Measurements from ENCODE around the gene AKT3.
"Not testable (repeated sequence)": the region's sequence is repeated elsewhere in the genome, so short reads cannot be mapped to it uniquely, and the experiment has no call there.

AKT3 gene

GRCh38 chr1:243783714-243784113, 66.3 kb downstream of the AKT3 start:
- no peak for DNase-seq (ENCODE audit: low spot score)

- not testable (repeated sequence) for DNase-seq (ENCODE audit: low spot score)
Measured at GRCh38 chr1:243772361-243773050, 77.5 kb downstream of the AKT3 start.

- DNase-seq (ENCODE audit: low spot score): no peak
Measured at GRCh38 chr1:243770860-243771259, 79.2 kb downstream of the AKT3 start.

GRCh38 chr1:243765676-243766075, 84.4 kb downstream of the AKT3 start:
- DNase-seq (ENCODE audit: low spot score): no peak

GRCh38 chr1:243763806-243764205, 86.2 kb downstream of the AKT3 start:
- no peak for DNase-seq (ENCODE audit: low spot score)

- DNase-seq (ENCODE audit: low spot score): no peak
Measured at GRCh38 chr1:243758647-243759046, 91.4 kb downstream of the AKT3 start.

- no peak for DNase-seq (ENCODE audit: low spot score)
Measured at GRCh38 chr1:243756529-243756928, 93.5 kb downstream of the AKT3 start.

- no peak for DNase-seq (ENCODE audit: low spot score)
Measured at GRCh38 chr1:243754348-243754747, 95.7 kb downstream of the AKT3 start.

- DNase-seq (ENCODE audit: low spot score): no peak
Measured at GRCh38 chr1:243751506-243751905, 98.5 kb downstream of the AKT3 start.

- peak; percentile 70 for DNase-seq (ENCODE audit: low spot score)
Measured at GRCh38 chr1:243748706-243749283, 101.2 kb downstream of the AKT3 start.

- no peak for DNase-seq (ENCODE audit: low spot score)
Measured at GRCh38 chr1:243748227-243748626, 101.8 kb downstream of the AKT3 start.

- no peak for DNase-seq (ENCODE audit: low spot score)
Measured at GRCh38 chr1:243746751-243747150, 103.3 kb downstream of the AKT3 start.

- DNase-seq (ENCODE audit: low spot score): no peak
Measured at GRCh38 chr1:243745356-243745755, 104.7 kb downstream of the AKT3 start.

GRCh38 chr1:243742819-243743218, 107.2 kb downstream of the AKT3 start:
- no peak for DNase-seq (ENCODE audit: low spot score)

GRCh38 chr1:243740255-243740999, 109.6 kb downstream of the AKT3 start:
- DNase-seq (ENCODE audit: low spot score): no peak

GRCh38 chr1:243739335-243740003, 110.6 kb downstream of the AKT3 start:
- no peak for DNase-seq (ENCODE audit: low spot score)

- no peak for DNase-seq (ENCODE audit: low spot score)
Measured at GRCh38 chr1:243738020-243738419, 112.0 kb downstream of the AKT3 start.

- peak; percentile 40 for DNase-seq (ENCODE audit: low spot score)
Measured at GRCh38 chr1:243735457-243735856, 114.6 kb downstream of the AKT3 start.

GRCh38 chr1:243734308-243734695, 115.7 kb downstream of the AKT3 start:
- DNase-seq (ENCODE audit: low spot score): no peak

- DNase-seq (ENCODE audit: low spot score): no peak
Measured at GRCh38 chr1:243733670-243734307, 116.3 kb downstream of the AKT3 start.

- DNase-seq (ENCODE audit: low spot score): no peak
Measured at GRCh38 chr1:243732637-243733036, 117.4 kb downstream of the AKT3 start.

- DNase-seq (ENCODE audit: low spot score): no peak
Measured at GRCh38 chr1:243731974-243732625, 117.9 kb downstream of the AKT3 start.
